Type B pancreatic cell (in vitro differentiated cells): Measurements from ENCODE around the gene TMEM8B. TPM values are rescaled to one million over a fixed set of nuclear protein-coding genes. Genes with fewer than 3 reads are reported as not detected.
"Not testable (repeated sequence)": the region's sequence is repeated elsewhere in the genome, so short reads cannot be mapped to it uniquely, and the experiment has no call there.

ENCODE experiments used
- DNase-seq: peaks from one replicate; pipeline ENCODE4 v3.0.0; 2021; ENCODE audit warnings: mixed read lengths; ENCODE audit not compliant: unreplicated experiment; ENCODE audit errors: extremely low spot score
- H3K27ac Mint-ChIP-seq: 2 replicates; pipeline ENCODE4 v1.8.0; 2021; ENCODE audit warnings: mild to moderate bottlenecking, mixed read lengths
- H3K27me3 Mint-ChIP-seq: 2 replicates; pipeline ENCODE4 v1.8.0; 2021; ENCODE audit warnings: mixed read lengths
- H3K36me3 Mint-ChIP-seq: 2 replicates; pipeline ENCODE4 v1.8.0; 2021; ENCODE audit warnings: mixed read lengths
- H3K4me1 Mint-ChIP-seq: one replicate; pipeline ENCODE4 v1.8.0; 2021; ENCODE audit warnings: mixed read lengths; ENCODE audit not compliant: unreplicated experiment
- H3K4me3 Mint-ChIP-seq: 2 replicates; pipeline ENCODE4 v1.8.0; 2021; ENCODE audit warnings: mild to moderate bottlenecking, mixed read lengths
- H3K9me3 Mint-ChIP-seq: 2 replicates; pipeline ENCODE4 v1.8.0; 2021; ENCODE audit warnings: mixed read lengths
- CTCF ChIP-seq: fragments of 200-600 bp; sonication (generic); conservative IDR thresholded peaks from 2 replicates; pipeline ENCODE4 v1.5.0; 2021; ENCODE audit warnings: antibody characterized with exemption, mild to moderate bottlenecking
- total RNA-seq: library from RNA; stranded (reverse); gene quantifications from 2 replicates; pipeline ENCODE4 v1.2.1, GENCODE V29; 2021; ENCODE audit warnings: low replicate concordance

The TMEM8B gene
- total RNA-seq, 1 donor from 2014 or later: 27.2 TPM

- TF ChIP-seq CTCF: no peak
- no peak overlapping the region for H3K27ac Mint-ChIP-seq
- H3K36me3 Mint-ChIP-seq: no peaks in the 10 kb centered on the region
- H3K4me1 Mint-ChIP-seq: no peaks in the 10 kb centered on the region
- H3K9me3 Mint-ChIP-seq: no peaks in the 10 kb centered on the region
- no peak for DNase-seq
- no peak overlapping the region for H3K4me3 Mint-ChIP-seq
- peaks cover 30% of the 10 kb centered on the region for H3K27me3 Mint-ChIP-seq
These were observed 63.0 kb downstream of the TMEM8B start for GRCh38 chr9:35892051-35892450.

GRCh38 chr9:35896570-35896969, 67.5 kb downstream of the TMEM8B start:
- H3K27me3 Mint-ChIP-seq: peaks cover 45% of the 10 kb centered on the region

GRCh38 chr9:35897376-35898099, 68.5 kb downstream of the TMEM8B start:
- not testable (repeated sequence) for DNase-seq, H3K9me3 Mint-ChIP-seq, H3K4me1 Mint-ChIP-seq, H3K27ac Mint-ChIP-seq, H3K36me3 Mint-ChIP-seq, H3K4me3 Mint-ChIP-seq
- peaks cover 43% of the 10 kb centered on the region for H3K27me3 Mint-ChIP-seq

More at GRCh38 chr9:35896570-35896969, 67.5 kb downstream of the TMEM8B start:
- no peak for DNase-seq
- no peaks in the 10 kb centered on the region for H3K4me1 Mint-ChIP-seq
- H3K4me3 Mint-ChIP-seq: no peak overlapping the region
- no peak for TF ChIP-seq CTCF
- no peaks in the 10 kb centered on the region for H3K36me3 Mint-ChIP-seq
- no peaks in the 10 kb centered on the region for H3K9me3 Mint-ChIP-seq
- no peak overlapping the region for H3K27ac Mint-ChIP-seq

- DNase-seq: no peak
- H3K27me3 Mint-ChIP-seq: peaks cover 45% of the 10 kb centered on the region
- H3K4me3 Mint-ChIP-seq: no peak overlapping the region
- H3K27ac Mint-ChIP-seq: no peak overlapping the region
- peaks cover 4% of the 10 kb centered on the region for H3K4me1 Mint-ChIP-seq
- TF ChIP-seq CTCF: no peak
- H3K36me3 Mint-ChIP-seq: no peaks in the 10 kb centered on the region
- no peaks in the 10 kb centered on the region for H3K9me3 Mint-ChIP-seq
These were observed 69.3 kb downstream of the TMEM8B start for GRCh38 chr9:35898337-35898736.

GRCh38 chr9:35899021-35899420, 70.0 kb downstream of the TMEM8B start:
- no peak overlapping the region for H3K27ac Mint-ChIP-seq
- H3K4me1 Mint-ChIP-seq: peaks cover 4% of the 10 kb centered on the region
- no peak for TF ChIP-seq CTCF
- no peaks in the 10 kb centered on the region for H3K36me3 Mint-ChIP-seq
- no peaks in the 10 kb centered on the region for H3K9me3 Mint-ChIP-seq
- H3K4me3 Mint-ChIP-seq: no peak overlapping the region
- peaks cover 38% of the 10 kb centered on the region for H3K27me3 Mint-ChIP-seq
- DNase-seq: no peak

GRCh38 chr9:35903049-35903448, 74.0 kb downstream of the TMEM8B start:
- Mint-ChIP-seq H3K4me3 (no peak overlapping the region), H3K27ac (no peak overlapping the region), H3K36me3 (no peaks in the 10 kb centered on the region), H3K9me3 (no peaks in the 10 kb centered on the region), H3K4me1 (peaks cover 25% of the 10 kb centered on the region), H3K27me3 (peaks cover 23% of the 10 kb centered on the region)
- DNase-seq: no peak
- TF ChIP-seq CTCF: peak; percentile 85
